Mammary epithelial cell (primary cell): ENCODE results near the gene MYH10.

Source experiments
- CTCF ChIP-seq, 2 donors: IDR thresholded peaks in 1 of 2; conservative IDR thresholded peaks in 1 of 2; 2 replicates each; pipeline ENCODE4 v1.5.1; 2011 to 2012; ENCODE audit warnings: inconsistent platforms in 2 of 2, low read length in 2 of 2, mild to moderate bottlenecking in 2 of 2, control low read depth in 1 of 2, low read depth in 1 of 2; ENCODE audit not compliant: insufficient read depth in 1 of 2; ENCODE audit errors: extremely low read depth in 1 of 2
- EZH2 ChIP-seq: IDR thresholded peaks from 2 replicates; pipeline ENCODE4 v1.6.1; 2012; ENCODE audit warnings: low read length, inconsistent platforms, borderline replicate concordance

GRCh38 chr17:8455665-8456209, 174.8 kb downstream of the MYH10 start:
- TF ChIP-seq CTCF (conservative IDR thresholded peaks at IDR 0.05 in 1 of 2, IDR thresholded peaks at IDR 0.05 in 1 of 2; ENCODE audit: extremely low read depth in 1 of 2, insufficient read depth in 1 of 2, low read depth in 1 of 2, low read length in 2 of 2) (no peak), EZH2 (no peak)
